Fibroblast of lung (primary cell): ENCODE data around the gene TMEM19.

ENCODE experiments used
- EZH2 ChIP-seq: IDR thresholded peaks from 2 replicates; pipeline ENCODE4 v1.5.1; 2012; ENCODE audit warnings: low read length, control low read depth, mild to moderate bottlenecking; ENCODE audit errors: missing control alignments
- TF ChIP-seq, protein P1 (sequence below), 2 donors: IDR thresholded peaks in 1 of 2; conservative IDR thresholded peaks in 1 of 2; 1 replicate in 1 of 2; 2 replicates in 1 of 2; pipeline ENCODE4 v1.5.1; 2011 to 2012; ENCODE audit warnings: low read length in 2 of 2, control low read depth in 1 of 2, inconsistent platforms in 1 of 2, low read depth in 1 of 2, mild to moderate bottlenecking in 1 of 2

DNA sequence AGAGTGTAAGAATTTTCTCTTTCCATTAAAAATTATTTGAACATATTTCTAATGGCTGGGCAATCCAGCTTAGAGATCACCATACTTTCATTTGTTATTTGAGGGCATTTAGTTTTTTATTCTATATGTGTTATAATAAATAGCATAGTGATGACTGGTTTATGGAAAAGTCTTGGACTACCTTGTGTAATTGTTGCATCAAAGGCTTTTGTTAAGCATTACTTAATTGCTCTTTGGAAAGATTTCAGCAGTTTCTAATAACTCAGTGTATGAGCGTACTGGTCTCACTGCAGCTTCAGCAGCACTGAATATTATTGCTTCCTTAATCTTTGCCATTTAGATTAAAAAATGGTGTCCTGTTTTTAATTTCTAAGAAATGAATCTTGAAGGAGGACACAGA, 22.8 kb downstream of the TMEM19 start:
- TF ChIP-seq, protein P1, sequence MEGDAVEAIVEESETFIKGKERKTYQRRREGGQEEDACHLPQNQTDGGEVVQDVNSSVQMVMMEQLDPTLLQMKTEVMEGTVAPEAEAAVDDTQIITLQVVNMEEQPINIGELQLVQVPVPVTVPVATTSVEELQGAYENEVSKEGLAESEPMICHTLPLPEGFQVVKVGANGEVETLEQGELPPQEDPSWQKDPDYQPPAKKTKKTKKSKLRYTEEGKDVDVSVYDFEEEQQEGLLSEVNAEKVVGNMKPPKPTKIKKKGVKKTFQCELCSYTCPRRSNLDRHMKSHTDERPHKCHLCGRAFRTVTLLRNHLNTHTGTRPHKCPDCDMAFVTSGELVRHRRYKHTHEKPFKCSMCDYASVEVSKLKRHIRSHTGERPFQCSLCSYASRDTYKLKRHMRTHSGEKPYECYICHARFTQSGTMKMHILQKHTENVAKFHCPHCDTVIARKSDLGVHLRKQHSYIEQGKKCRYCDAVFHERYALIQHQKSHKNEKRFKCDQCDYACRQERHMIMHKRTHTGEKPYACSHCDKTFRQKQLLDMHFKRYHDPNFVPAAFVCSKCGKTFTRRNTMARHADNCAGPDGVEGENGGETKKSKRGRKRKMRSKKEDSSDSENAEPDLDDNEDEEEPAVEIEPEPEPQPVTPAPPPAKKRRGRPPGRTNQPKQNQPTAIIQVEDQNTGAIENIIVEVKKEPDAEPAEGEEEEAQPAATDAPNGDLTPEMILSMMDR (conservative IDR thresholded peaks at IDR 0.05 in 1 of 2, IDR thresholded peaks at IDR 0.05 in 1 of 2; ENCODE audit: low read depth in 1 of 2, low read length in 2 of 2), result no peak
- TF ChIP-seq EZH2, result no peak
